GM21576 (cell line): Measurements from ENCODE around the gene LPGAT1.
"Not testable (repeated sequence)": the region's sequence is repeated elsewhere in the genome, so short reads cannot be mapped to it uniquely, and the experiment has no call there.

ENCODE experiments used
- ATAC-seq: cut with Tn5 transposase; IDR thresholded peaks from one replicate; pipeline ENCODE4 v1.9.1; 2021; ENCODE audit warnings: mild to moderate bottlenecking, moderate library complexity; ENCODE audit not compliant: unreplicated experiment

Gene LPGAT1, protein sequence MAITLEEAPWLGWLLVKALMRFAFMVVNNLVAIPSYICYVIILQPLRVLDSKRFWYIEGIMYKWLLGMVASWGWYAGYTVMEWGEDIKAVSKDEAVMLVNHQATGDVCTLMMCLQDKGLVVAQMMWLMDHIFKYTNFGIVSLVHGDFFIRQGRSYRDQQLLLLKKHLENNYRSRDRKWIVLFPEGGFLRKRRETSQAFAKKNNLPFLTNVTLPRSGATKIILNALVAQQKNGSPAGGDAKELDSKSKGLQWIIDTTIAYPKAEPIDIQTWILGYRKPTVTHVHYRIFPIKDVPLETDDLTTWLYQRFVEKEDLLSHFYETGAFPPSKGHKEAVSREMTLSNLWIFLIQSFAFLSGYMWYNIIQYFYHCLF

DNA sequence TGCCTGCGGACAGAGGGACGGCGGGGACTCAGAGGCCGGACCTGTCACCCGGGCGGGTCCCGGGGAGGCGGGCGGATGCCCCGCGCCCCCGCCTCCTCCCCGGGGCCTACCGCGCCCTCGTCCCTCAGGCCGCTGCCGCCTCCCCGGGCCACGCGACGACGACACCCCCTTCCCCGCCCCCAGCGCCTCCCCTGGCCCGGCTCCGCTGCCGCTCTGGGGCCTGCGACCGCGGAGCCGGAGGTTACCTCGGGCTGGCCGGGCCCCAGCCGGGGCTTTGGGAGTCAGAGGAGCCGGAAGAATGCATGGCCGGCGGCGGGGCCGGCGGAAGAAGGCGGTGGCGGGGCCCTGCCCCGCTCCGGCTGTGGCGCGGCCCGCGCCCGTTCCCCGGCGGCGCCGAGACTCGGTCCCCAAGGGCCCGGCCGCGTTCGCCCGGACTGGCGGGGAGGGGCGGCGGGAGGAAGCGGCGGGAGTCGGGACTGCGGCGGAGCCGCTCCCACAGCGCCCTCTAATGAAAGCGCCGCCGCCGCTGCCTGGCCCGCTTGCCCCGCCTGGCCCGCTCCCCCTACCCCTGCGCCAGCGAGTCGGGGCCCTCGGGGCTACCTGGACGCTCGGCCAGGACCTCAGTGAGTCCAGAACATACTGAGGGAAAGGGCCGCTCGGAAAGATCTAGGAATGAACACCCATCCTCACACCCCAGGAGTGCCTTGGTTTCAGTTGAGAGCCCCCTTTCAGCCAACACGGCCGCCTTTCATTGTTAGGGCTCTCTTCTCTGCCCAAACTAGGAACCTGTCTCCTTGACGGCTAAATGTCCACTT, at the start of gene LPGAT1:
Gene LPGAT1, minus strand, starts transcription at position 436 of the 815 bp plus-strand sequence. CDS start 1,467 bp downstream, outside the sequence.
- peak; percentile 71 for ATAC-seq

GRCh38 chr1:211879475-211879874, 48.9 kb upstream of the LPGAT1 start:
- no peak for ATAC-seq

DNA sequence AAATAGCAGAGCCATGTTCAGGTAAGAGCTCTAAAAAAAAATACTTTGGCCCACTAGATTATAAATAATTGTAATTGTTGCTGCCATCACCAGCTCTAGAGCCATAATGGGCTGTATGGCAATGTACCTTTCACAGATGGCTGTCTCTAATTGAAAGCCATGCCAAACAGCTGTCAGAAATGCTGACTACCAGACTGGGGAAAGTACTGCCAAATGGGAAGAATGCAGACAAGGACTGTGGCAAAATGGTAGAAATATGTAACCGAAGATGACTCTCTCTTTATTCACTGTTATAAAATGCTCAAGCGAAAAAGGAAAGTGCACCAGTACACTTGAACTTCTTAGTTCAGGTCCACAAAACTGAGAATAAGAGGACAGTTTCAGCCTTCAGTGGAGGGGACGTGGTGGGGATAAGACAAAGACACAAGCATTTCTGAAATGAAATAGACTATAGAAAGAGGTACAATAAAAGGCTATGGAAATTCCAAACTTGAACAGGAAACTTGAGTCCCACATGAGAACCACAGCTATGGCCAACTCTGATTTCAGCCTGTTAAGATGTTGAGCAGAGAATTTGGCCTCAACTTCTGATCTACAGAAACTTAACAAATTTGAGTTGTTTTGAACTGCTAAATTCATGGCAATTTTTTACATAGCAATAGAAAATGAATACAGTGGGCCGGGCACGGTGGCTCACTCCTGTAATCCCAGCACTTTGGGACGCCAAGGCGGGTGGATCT, 46.5 kb upstream of the LPGAT1 start:
- ATAC-seq = no peak

DNA sequence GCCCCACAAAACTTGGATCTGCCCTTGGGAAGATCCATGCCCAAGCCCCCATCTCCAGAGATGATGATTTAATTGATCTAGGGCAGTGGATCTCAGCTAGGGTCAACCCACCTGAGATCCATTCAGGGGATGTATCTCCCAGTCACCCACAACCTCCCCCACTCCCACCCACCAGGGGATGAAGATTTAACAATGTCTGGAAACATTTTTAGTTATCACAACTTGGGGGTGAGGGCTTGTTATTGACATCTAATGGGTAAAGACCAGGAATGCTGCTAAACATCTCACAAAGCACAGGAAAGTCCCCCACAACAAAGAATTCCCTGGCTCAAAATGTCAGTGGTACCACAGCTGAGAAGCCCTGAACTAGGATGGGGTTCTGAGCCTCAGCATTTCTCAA, 45.0 kb upstream of the LPGAT1 start:
- no peak for ATAC-seq

DNA sequence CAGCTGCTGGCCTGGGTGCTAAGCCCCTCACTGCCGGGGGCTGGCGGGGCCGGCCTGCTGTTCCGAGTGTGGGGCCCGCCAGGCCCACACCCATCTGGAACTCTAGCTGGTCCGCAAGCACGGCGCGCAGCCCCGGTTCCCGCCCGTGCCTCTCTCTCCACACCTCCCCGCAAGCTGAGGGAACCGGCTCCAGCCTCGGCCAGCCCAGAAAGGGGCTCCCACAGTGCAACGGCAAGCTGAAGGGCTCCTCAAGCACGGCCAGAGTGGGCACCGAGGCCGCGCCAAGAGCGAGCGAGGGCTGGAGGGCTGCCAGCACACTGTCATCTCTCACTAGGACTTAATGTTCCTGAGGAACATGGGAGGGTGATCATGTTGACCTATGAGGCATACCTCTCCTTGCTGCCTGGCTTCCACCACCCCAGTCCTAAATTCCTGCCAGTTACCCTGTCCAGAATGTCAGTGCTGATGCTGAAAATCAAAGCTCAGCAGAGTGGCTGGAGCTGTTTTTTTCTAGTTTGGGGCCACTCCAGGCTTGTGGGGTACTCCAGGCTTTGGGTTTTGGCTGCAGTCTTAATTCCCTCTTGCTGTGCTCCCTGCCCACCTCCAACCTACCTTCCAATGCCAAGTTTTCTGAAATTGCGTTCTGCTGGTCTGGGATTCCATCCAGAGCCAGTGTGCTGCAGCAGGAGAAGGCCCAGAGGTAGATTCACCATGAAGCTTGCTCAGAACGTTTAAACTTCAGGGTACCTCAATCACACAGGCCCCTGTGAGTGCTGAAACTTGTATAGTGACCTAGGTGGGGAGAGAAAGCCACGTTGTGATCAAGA, 44.2 kb upstream of the LPGAT1 start:
- ATAC-seq = no peak

- not testable (repeated sequence) for ATAC-seq
Observed at GRCh38 chr1:211873731-211874130, 43.2 kb upstream of the LPGAT1 start.

DNA sequence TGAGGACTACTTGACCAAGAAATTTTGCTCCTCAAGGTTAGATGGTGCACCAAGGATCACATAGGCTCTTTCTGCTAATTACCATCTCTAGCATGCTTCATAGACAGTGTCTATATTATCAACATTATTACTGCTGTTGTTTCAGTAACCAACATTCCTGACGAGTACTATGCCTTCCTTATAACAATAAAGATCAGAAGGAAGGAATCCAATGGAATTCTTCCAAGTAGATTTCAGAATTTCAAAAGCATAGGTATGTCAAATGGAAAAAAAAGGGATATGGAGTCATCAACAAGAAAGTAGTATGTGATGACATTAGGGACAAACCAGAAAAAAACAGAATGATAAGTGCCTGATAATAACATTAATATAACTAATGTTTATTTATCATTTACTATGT, 39.6 kb upstream of the LPGAT1 start:
- no peak for ATAC-seq

- no peak for ATAC-seq
Observed at GRCh38 chr1:211865180-211865579, 34.6 kb upstream of the LPGAT1 start.

GRCh38 chr1:211859405-211859804, 28.8 kb upstream of the LPGAT1 start:
- no peak for ATAC-seq

DNA sequence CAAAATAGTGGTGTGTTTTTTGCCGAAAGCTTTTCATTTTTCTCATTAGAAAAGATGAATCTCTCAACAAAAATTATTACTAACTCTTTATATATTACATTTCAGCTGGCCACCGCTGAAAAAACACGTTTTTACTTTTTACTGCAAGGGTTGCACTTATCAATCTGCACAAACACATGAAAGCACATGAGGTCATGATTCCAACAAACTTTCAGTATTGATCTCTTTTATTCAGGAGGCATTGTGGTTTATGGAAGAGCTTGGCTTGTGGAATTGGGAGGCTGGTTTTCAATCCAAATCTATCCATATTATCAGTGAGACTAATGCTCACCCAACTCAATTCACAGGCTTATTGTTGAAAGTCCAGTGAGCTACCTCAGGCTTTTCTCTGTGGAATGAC, 20.6 kb upstream of the LPGAT1 start:
- no peak for ATAC-seq

- ATAC-seq = no peak
Observed at GRCh38 chr1:211843507-211844298, 13.1 kb upstream of the LPGAT1 start.

DNA sequence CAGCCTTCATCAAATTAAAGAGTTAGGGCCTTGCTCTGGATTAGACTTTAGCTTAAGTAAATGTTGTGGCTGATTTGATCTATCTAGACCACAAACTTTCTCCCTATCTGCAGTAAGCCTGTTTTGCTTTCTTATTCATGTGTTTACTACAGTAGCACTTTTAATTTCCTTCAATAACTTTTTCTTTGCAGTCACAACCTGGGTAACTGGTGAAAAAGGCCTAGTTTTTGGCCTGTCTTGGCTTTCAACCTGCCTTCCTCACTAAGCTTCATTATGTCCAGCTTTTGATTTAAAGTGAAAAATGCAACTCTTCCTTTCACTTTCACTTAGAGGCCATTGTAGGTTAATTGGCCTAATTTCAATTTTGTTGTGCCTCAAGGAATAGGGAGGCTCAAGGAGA, 12.5 kb upstream of the LPGAT1 start:
- ATAC-seq = no peak

DNA sequence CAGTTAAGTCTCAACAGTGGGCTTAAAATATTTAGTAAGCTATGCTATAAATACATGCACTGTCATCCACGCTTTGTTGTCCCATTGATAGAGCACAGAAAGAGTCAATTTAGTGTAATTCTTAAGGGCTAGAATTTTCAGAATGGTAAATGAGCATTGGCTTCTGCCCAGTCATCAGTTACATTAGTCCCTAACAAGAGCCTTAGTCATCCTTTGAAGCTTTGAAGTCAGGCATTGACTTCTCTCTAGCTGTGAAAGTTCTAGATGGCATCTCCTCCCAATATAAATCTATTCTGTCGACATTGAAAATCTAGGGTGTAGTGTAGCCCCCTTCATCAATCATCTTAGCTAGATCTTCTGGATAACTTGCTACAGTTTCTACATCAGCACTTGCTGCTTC, 12.0 kb upstream of the LPGAT1 start:
- ATAC-seq = no peak

DNA sequence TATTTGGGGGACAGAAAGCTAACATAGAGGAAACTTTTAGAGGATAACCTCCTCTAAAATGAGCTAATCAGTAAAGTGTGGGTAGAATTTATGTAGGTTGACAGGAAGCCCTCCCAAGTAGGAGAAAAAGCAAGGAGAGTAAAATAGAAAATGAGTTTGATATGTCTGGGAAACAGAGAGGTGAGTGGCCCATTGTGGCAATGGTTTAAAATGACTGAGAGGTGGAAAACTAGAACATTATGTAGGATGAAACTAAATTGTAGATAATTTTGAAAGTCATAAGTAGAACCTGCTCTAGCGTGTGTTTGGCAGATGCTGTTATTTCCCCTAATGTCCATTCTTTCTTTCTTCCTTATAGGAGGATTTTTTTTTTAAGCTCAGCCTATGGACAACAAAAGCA, 8.5 kb upstream of the LPGAT1 start:
- no peak for ATAC-seq

DNA sequence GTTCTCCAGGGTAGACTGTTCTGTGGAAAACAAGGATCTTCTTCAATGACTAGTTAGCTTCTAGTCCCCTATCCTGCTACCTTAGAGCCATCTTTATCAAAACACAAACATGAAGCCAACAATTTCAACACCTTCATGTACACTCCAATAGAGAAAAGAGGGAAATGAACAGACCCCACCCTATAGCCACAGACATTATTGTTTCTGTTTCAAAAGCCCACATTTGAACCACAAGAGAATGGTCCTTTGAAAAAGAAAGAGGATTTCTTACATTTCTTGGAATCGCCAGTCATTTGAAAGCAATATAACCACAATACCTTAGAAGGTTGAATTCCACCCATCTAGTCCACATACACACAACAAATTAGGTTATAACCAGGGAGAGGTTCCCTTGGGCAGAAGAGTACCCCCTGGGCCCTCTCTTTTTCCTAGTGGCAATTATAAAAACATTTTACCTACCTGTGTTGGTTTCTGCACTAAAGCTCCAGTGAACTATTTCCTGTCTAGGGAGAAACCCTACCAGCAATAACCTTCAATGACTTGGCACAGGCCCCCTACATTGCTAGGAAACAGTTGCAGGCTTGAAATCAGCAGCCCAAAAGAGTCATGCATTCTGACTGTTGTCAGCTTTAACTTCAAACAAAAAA, 2.7 kb upstream of the LPGAT1 start:
- no peak for ATAC-seq

- ATAC-seq = no peak
Observed at GRCh38 chr1:211832661-211833060, 2.1 kb upstream of the LPGAT1 start.

- no peak for ATAC-seq
Observed at GRCh38 chr1:211831558-211832323, 1.2 kb upstream of the LPGAT1 start.

GRCh38 chr1:211830055-211830327, 572 bp downstream of the LPGAT1 start:
- peak; percentile 22 for ATAC-seq
